DOHH2 (cell line): ENCODE measurements around the gene KRTAP13-2.

Experiments used
- H3F3A ChIP-seq: fragments of 200-600 bp; sonication (generic), shearing (Covaris generic); 2 replicates; pipeline ENCODE4 v1.6.0; 2016; ENCODE audit warnings: antibody characterized with exemption, mild to moderate bottlenecking; ENCODE audit not compliant: control insufficient read depth, insufficient read depth
- H3K27ac ChIP-seq: fragments of 200-600 bp; sonication (generic); 2 replicates; pipeline ENCODE4 v1.5.1; 2014; ENCODE audit warnings: low read depth, mild to moderate bottlenecking, low read length, moderate library complexity
- H3K27me3 ChIP-seq: fragments of 200-600 bp; sonication (generic); 2 replicates; pipeline ENCODE4 v1.6.1; 2014; ENCODE audit warnings: mild to moderate bottlenecking, low read length, mixed read lengths; ENCODE audit not compliant: control insufficient read depth
- H3K36me3 ChIP-seq: fragments of 200-600 bp; sonication (generic); 2 replicates; pipeline ENCODE4 v1.6.1; 2014; ENCODE audit warnings: mild to moderate bottlenecking, low read length, moderate library complexity, mixed read lengths; ENCODE audit not compliant: control insufficient read depth
- H3K4me1 ChIP-seq: fragments of 200-600 bp; sonication (generic); 2 replicates; pipeline ENCODE4 v1.6.1; 2014; ENCODE audit warnings: mild to moderate bottlenecking, low read length, mixed read lengths; ENCODE audit not compliant: control insufficient read depth
- H3K4me2 ChIP-seq: fragments of 200-600 bp; sonication (generic); 2 replicates; pipeline ENCODE4 v1.6.0; 2014; ENCODE audit warnings: mild to moderate bottlenecking, low read length, moderate library complexity
- H3K4me3 ChIP-seq: fragments of 200-600 bp; sonication (generic); 2 replicates; pipeline ENCODE4 v1.5.1; 2014; ENCODE audit warnings: mild to moderate bottlenecking, low read length, mixed read lengths
- H3K79me2 ChIP-seq: fragments of 200-600 bp; sonication (generic); 2 replicates; pipeline ENCODE4 v1.6.1; 2014; ENCODE audit warnings: mild to moderate bottlenecking, low read length, mixed read lengths; ENCODE audit not compliant: control insufficient read depth
- H3K9me2 ChIP-seq: fragments of 200-600 bp; sonication (generic); replicated peaks from 2 replicates; pipeline ENCODE4 v1.6.1; 2014; ENCODE audit warnings: mild to moderate bottlenecking, low read length, mixed read lengths; ENCODE audit not compliant: control insufficient read depth
- H3K9me3 ChIP-seq: fragments of 200-600 bp; sonication (generic); 2 replicates; pipeline ENCODE4 v1.6.1; 2014; ENCODE audit warnings: antibody characterized with exemption, low read length, mixed read lengths; ENCODE audit not compliant: control insufficient read depth, insufficient read depth
- H4K20me1 ChIP-seq: fragments of 200-600 bp; sonication (generic); 2 replicates; pipeline ENCODE4 v1.6.0; 2014; ENCODE audit warnings: low read depth, mild to moderate bottlenecking, antibody characterized with exemption, low read length, moderate library complexity; ENCODE audit not compliant: control insufficient read depth, insufficient read depth
- EZH2phosphoT487 ChIP-seq: fragments of 200-600 bp; sonication (generic); IDR thresholded peaks from 2 replicates; pipeline ENCODE4 v1.6.1; 2017; ENCODE audit warnings: borderline replicate concordance, mild to moderate bottlenecking, antibody characterized with exemption, low read length, moderate library complexity, mixed read lengths
- TF ChIP-seq, protein P1 (sequence below): fragments of 200-600 bp; sonication (generic); IDR thresholded peaks from one replicate; pipeline ENCODE4 v1.5.1; 2014; ENCODE audit warnings: antibody characterized with exemption, mild to moderate bottlenecking, low read depth, low read length; ENCODE audit not compliant: poor library complexity, severe bottlenecking

The KRTAP13-2 gene

DNA sequence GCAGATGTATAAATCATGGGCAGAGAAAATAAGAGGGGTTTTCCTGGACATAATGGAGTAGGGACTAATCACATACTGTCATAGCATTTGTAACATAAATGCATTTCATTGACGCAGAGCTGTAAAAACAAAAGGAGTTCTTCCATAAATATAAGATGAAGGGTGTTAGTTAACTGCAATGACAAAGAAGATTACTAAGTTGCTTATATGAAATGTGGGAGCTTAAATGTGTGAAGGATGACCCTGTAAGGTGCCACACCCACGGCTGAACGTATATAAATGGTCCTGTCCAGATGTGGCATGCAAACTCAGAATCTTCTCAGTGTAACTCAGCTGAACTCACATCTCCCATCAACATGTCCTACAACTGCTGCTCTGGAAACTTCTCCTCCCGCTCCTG is 23.7 kb upstream of the KRTAP13-2 start, which contains the start of gene KRTAP13-1:
KRTAP13-1 (plus strand) TSS at position 301 of the 400 bp plus-strand sequence; CDS start at position 357, 56 bp downstream.
- Histone ChIP-seq H3K4me3 (no peak within 1 kb of the TSS), H4K20me1 (no peaks in the 10 kb centered on the region), H3K4me1 (no peaks in the 10 kb centered on the region), H3K27ac (no peak within 1 kb of the TSS), H3K27me3 (no peaks in the 10 kb centered on the region), H3K4me2 (no peak within 1 kb of the TSS), H3K36me3 (no peaks in the 10 kb centered on the region), H3K79me2 (no peaks in the 10 kb centered on the region), H3F3A (no peaks in the 10 kb centered on the region), H3K9me3 (no peaks in the 10 kb centered on the region), H3K9me2 (no peaks in the 10 kb centered on the region)
- TF ChIP-seq, protein P1, sequence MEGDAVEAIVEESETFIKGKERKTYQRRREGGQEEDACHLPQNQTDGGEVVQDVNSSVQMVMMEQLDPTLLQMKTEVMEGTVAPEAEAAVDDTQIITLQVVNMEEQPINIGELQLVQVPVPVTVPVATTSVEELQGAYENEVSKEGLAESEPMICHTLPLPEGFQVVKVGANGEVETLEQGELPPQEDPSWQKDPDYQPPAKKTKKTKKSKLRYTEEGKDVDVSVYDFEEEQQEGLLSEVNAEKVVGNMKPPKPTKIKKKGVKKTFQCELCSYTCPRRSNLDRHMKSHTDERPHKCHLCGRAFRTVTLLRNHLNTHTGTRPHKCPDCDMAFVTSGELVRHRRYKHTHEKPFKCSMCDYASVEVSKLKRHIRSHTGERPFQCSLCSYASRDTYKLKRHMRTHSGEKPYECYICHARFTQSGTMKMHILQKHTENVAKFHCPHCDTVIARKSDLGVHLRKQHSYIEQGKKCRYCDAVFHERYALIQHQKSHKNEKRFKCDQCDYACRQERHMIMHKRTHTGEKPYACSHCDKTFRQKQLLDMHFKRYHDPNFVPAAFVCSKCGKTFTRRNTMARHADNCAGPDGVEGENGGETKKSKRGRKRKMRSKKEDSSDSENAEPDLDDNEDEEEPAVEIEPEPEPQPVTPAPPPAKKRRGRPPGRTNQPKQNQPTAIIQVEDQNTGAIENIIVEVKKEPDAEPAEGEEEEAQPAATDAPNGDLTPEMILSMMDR = no peak
- TF ChIP-seq EZH2phosphoT487 = no peak

- H3K9me3 ChIP-seq = no peaks in the 10 kb centered on the region
- no peaks in the 10 kb centered on the region for H3F3A ChIP-seq
- TF ChIP-seq, protein P1 = no peak
- no peak for TF ChIP-seq EZH2phosphoT487
- no peaks in the 10 kb centered on the region for H3K36me3 ChIP-seq
- no peaks in the 10 kb centered on the region for H4K20me1 ChIP-seq
- H3K4me1 ChIP-seq = no peaks in the 10 kb centered on the region
- no peak overlapping the region for H3K4me3 ChIP-seq
- no peaks in the 10 kb centered on the region for H3K9me2 ChIP-seq
- H3K79me2 ChIP-seq = no peaks in the 10 kb centered on the region
- H3K4me2 ChIP-seq = no peak overlapping the region
- H3K27me3 ChIP-seq = no peaks in the 10 kb centered on the region
- H3K27ac ChIP-seq = no peak overlapping the region
Measured at GRCh38 chr21:30391492-30392025, 19.5 kb upstream of the KRTAP13-2 start.

DNA sequence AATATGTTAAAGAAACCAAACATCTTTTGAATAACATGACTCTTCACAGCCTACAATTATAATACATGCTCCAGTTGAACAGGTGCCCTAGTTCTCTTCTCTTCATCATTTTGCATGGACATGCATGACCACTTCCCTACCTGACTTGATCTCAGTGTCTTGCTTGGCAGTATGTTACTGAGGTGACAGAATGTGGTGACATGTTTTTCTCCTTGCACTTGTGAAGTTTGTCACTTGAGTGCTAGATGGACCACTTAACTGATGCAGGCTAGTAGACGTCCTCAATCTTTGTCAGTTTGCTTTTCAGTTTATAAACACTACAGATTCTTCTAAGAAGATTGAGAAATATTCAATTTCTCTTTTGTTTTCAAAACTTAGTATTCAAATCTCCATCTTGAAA is 10.1 kb upstream of the KRTAP13-2 start:
- no peaks in the 10 kb centered on the region for H4K20me1 ChIP-seq
- H3F3A ChIP-seq = no peaks in the 10 kb centered on the region
- no peaks in the 10 kb centered on the region for H3K9me2 ChIP-seq
- H3K27me3 ChIP-seq = no peaks in the 10 kb centered on the region
- no peaks in the 10 kb centered on the region for H3K9me3 ChIP-seq
- H3K79me2 ChIP-seq = no peaks in the 10 kb centered on the region
- H3K4me3 ChIP-seq = no peak overlapping the region
- no peaks in the 10 kb centered on the region for H3K36me3 ChIP-seq
- H3K27ac ChIP-seq = no peak overlapping the region
- H3K4me2 ChIP-seq = no peak overlapping the region
- no peaks in the 10 kb centered on the region for H3K4me1 ChIP-seq
- TF ChIP-seq, protein P1 = no peak
- TF ChIP-seq EZH2phosphoT487 = no peak
